Thyroid gland (tissue), 4 donors: ENCODE measurements around the gene WHRN.

Source experiments
- CTCF ChIP-seq, 6 experiments: fragments of 200-600 bp in 3 of 6; fragments of 450-650 bp in 3 of 6; sonication (generic) in 3 of 6; IDR thresholded peaks; one replicate each; pipeline ENCODE4 v1.5.1; 2016 to 2019; ENCODE audit warnings: antibody characterized with exemption in 6 of 6, mild to moderate bottlenecking in 2 of 6, inconsistent platforms in 1 of 6, moderate library complexity in 1 of 6
- POLR2A ChIP-seq, 2 donors: fragments of 450-650 bp; IDR thresholded peaks; one replicate each; pipeline ENCODE4 v1.6.1; 2017; ENCODE audit warnings: antibody characterized with exemption in 2 of 2, mild to moderate bottlenecking in 2 of 2, moderate library complexity in 1 of 2

DNA sequence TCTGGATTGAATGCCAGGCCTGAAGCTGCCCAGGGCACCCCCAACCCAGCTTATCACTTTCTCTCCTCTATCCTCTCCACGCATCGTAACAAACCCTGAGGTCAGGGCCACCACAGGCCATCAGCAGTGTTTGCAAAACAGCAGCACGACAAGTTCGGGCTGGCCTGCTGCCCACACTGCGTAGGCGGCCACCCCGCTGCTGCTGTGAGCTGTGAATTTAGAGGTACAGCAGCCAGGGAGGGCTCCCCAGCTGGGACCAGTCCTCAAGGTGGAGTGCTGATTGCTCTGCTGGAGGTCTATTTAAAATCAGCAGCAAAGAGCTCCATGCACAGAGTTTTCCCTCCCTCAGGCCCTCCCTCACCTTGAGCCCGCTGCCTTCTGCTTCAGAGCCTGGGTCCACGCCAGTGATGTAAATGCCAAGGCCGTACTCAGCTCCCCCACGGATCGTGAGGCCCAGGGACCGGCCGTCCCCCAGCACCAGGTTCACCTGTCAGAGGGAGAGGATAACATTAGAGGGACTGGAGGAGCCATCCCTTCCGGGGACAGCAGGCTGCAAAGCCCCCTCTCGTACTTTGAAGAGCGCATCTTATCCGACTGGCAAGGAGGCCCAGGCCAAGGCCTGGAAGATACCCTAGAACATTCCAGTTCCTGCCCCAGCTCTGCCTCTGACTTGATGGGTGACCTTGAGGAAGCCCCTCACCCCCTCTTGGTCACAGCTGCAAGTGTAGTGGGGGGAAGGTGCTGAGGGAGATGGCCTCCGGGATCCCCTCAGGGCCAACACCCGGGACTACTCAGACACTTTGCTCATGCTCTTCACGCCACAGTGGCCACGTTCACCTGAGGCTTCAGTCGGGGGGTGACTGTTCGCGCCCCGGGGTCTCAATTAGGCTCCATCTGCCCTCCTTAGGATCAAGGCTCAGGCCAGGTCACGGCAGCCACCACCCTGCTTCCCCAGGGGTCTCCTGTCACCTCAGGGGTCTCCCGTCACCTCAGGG, 39.1 kb downstream of the WHRN start:
- TF ChIP-seq POLR2A (IDR thresholded peaks at IDR 0.05) (no peak), CTCF (IDR thresholded peaks at IDR 0.05) (no peak)
